H9 (cell line): ENCODE results near the gene CXCL5. TPM values are rescaled to one million over a fixed set of nuclear protein-coding genes. Genes with fewer than 3 reads are reported as not detected.

Source experiments
- DNase-seq: peaks from one replicate; pipeline ENCODE4 v3.0.0-alpha.2; 2017
- H2AFZ ChIP-seq: one replicate; pipeline ENCODE4 v1.6.1; 2013; ENCODE audit warnings: mild to moderate bottlenecking, low read length, control low read depth, moderate library complexity
- H2AK5ac ChIP-seq: 2 replicates; pipeline ENCODE4 v1.6.1; 2013; ENCODE audit warnings: low read length, control low read depth, mixed read lengths; ENCODE audit not compliant: insufficient read length
- H2BK120ac ChIP-seq: one replicate; pipeline ENCODE4 v1.6.1; 2013; ENCODE audit warnings: low read depth, mild to moderate bottlenecking, low read length, control low read depth, inconsistent platforms; ENCODE audit not compliant: poor library complexity, severe bottlenecking
- H2BK12ac ChIP-seq: 2 replicates; pipeline ENCODE4 v1.6.1; 2013; ENCODE audit warnings: low read length, control low read depth, mixed read lengths, low read depth; ENCODE audit not compliant: insufficient read length
- H2BK15ac ChIP-seq: 2 replicates; pipeline ENCODE4 v1.6.1; 2013; ENCODE audit warnings: low read depth, low read length, control low read depth
- H2BK20ac ChIP-seq: one replicate; pipeline ENCODE4 v1.6.1; 2013; ENCODE audit warnings: low read depth, mild to moderate bottlenecking, low read length, control low read depth, inconsistent platforms; ENCODE audit not compliant: poor library complexity, severe bottlenecking
- H2BK5ac ChIP-seq: 2 replicates; pipeline ENCODE4 v1.6.1; 2013; ENCODE audit warnings: low read length, control low read depth, mixed read lengths; ENCODE audit not compliant: insufficient read length
- H3K14ac ChIP-seq: 2 replicates; pipeline ENCODE4 v1.6.1; 2013; ENCODE audit warnings: low read length, control low read depth; ENCODE audit not compliant: insufficient read depth
- H3K18ac ChIP-seq: 2 replicates; pipeline ENCODE4 v1.6.1; 2013; ENCODE audit warnings: low read depth, mild to moderate bottlenecking, mixed read lengths, low read length, control low read depth; ENCODE audit not compliant: insufficient read length
- H3K23ac ChIP-seq: 2 replicates; pipeline ENCODE4 v1.6.1; 2013; ENCODE audit warnings: low read length, control low read depth, mixed read lengths, low read depth; ENCODE audit not compliant: insufficient read length
- H3K23me2 ChIP-seq: 2 replicates; pipeline ENCODE4 v1.6.1; 2013; ENCODE audit warnings: low read depth, mild to moderate bottlenecking, mixed read lengths, low read length, control low read depth; ENCODE audit not compliant: insufficient read length, poor library complexity, severe bottlenecking
- H3K27ac ChIP-seq: 2 replicates; pipeline ENCODE4 v1.5.1; 2013; ENCODE audit warnings: low read length, control low read depth, mixed read lengths, low read depth; ENCODE audit not compliant: insufficient read length
- H3K27me3 ChIP-seq: 2 replicates; pipeline ENCODE4 v1.6.1; 2013; ENCODE audit warnings: low read length, control low read depth, inconsistent platforms; ENCODE audit not compliant: insufficient read depth
- H3K4ac ChIP-seq: 2 replicates; pipeline ENCODE4 v1.6.1; 2013; ENCODE audit warnings: low read depth, mild to moderate bottlenecking, control low read depth, inconsistent platforms, low read length, moderate library complexity
- H3K4me1 ChIP-seq: 2 replicates; pipeline ENCODE4 v1.6.1; 2013; ENCODE audit warnings: low read length, control low read depth, inconsistent platforms; ENCODE audit not compliant: insufficient read depth
- H3K4me2 ChIP-seq: 2 replicates; pipeline ENCODE4 v1.6.1; 2013; ENCODE audit warnings: low read length, control low read depth, mixed read lengths; ENCODE audit not compliant: insufficient read length, insufficient read depth
- H3K56ac ChIP-seq: 2 replicates; pipeline ENCODE4 v1.6.1; 2013; ENCODE audit warnings: low read depth, mild to moderate bottlenecking, mixed read lengths, low read length, control low read depth; ENCODE audit not compliant: insufficient read length
- H3K79me1 ChIP-seq: 2 replicates; pipeline ENCODE4 v1.6.1; 2013; ENCODE audit warnings: low read depth, mild to moderate bottlenecking, moderate library complexity, low read length, control low read depth, inconsistent platforms; ENCODE audit not compliant: insufficient read depth, poor library complexity, severe bottlenecking
- H3K79me2 ChIP-seq: 2 replicates; pipeline ENCODE4 v1.6.1; 2013; ENCODE audit warnings: low read length, control low read depth, inconsistent platforms; ENCODE audit not compliant: insufficient read depth
- H3K9ac ChIP-seq: 2 replicates; pipeline ENCODE4 v1.6.1; 2013; ENCODE audit warnings: low read length, control low read depth, mixed read lengths; ENCODE audit not compliant: insufficient read length; ENCODE audit errors: extremely low read depth
- H3K9me3 ChIP-seq: one replicate; pipeline ENCODE4 v1.6.1; 2013; ENCODE audit warnings: low read depth, low read length, inconsistent platforms; ENCODE audit not compliant: control insufficient read depth
- H3T11ph ChIP-seq: one replicate; pipeline ENCODE4 v1.6.1; 2013; ENCODE audit warnings: mild to moderate bottlenecking, low read length, control low read depth, inconsistent platforms
- H4K20me1 ChIP-seq: one replicate; pipeline ENCODE4 v1.6.1; 2013; ENCODE audit not compliant: control insufficient read depth, insufficient read length, insufficient read depth
- H4K5ac ChIP-seq: 2 replicates; pipeline ENCODE4 v1.6.1; 2013; ENCODE audit warnings: low read depth, mild to moderate bottlenecking, mixed read lengths, low read length, control low read depth; ENCODE audit not compliant: insufficient read length
- H4K8ac ChIP-seq: replicated peaks from 2 replicates; pipeline ENCODE4 v1.6.1; 2013; ENCODE audit warnings: low read length, control low read depth, mixed read lengths, low read depth; ENCODE audit not compliant: insufficient read length
- H4K91ac ChIP-seq: 2 replicates; pipeline ENCODE4 v1.6.1; 2013; ENCODE audit warnings: low read depth, mild to moderate bottlenecking, moderate library complexity, mixed read lengths, low read length, control low read depth; ENCODE audit not compliant: insufficient read length
- H3K27ac Mint-ChIP-seq, 3 experiments: 2 replicates in 2 of 3; 3 replicates in 1 of 3; pipeline ENCODE4 v1.8.0; 2020 to 2021; ENCODE audit warnings: mixed read lengths in 3 of 3, mild to moderate bottlenecking in 1 of 3, moderate library complexity in 1 of 3
- H3K27me3 Mint-ChIP-seq: 2 replicates; pipeline ENCODE4 v1.8.0; 2021; ENCODE audit warnings: low read depth, mild to moderate bottlenecking, moderate library complexity, mixed read lengths
- H3K36me3 Mint-ChIP-seq, 3 experiments: 2 replicates in 2 of 3; 3 replicates in 1 of 3; pipeline ENCODE4 v1.8.0; 2020 to 2021; ENCODE audit warnings: low read depth in 3 of 3, mixed read lengths in 3 of 3; ENCODE audit not compliant: insufficient read depth in 1 of 3
- H3K4me1 Mint-ChIP-seq, 2 experiments: 2 replicates each; pipeline ENCODE4 v1.8.0; 2020; ENCODE audit warnings: mixed read lengths in 2 of 2
- H3K4me3 Mint-ChIP-seq, 2 experiments: 2 replicates in 1 of 2; 3 replicates in 1 of 2; pipeline ENCODE4 v1.8.0; 2020 to 2021; ENCODE audit warnings: mild to moderate bottlenecking in 2 of 2, mixed read lengths in 2 of 2, moderate library complexity in 1 of 2
- H3K9me3 Mint-ChIP-seq, 2 experiments: 2 replicates in 1 of 2; 3 replicates in 1 of 2; pipeline ENCODE4 v1.8.0; 2020; ENCODE audit warnings: mild to moderate bottlenecking in 2 of 2, mixed read lengths in 2 of 2, moderate library complexity in 1 of 2
- CTCF ChIP-seq: fragments of 200-600 bp; sonication (generic); conservative IDR thresholded peaks from 3 replicates; pipeline ENCODE4 v1.8.0; 2021; ENCODE audit warnings: antibody characterized with exemption, mild to moderate bottlenecking
- WGBS: extraction: QIAGEN DNeasy Blood & Tissue Kit; methylation state at CpG from one replicate; pipeline ENCODE4 v1.1.7; 2013; ENCODE audit warnings: missing lambda C conversion rate, low lambda C conversion rate, mixed read lengths; ENCODE audit not compliant: insufficient read length; ENCODE audit errors: extremely low coverage; 5-methylcytosine and 5-hydroxymethylcytosine counted together
- total RNA-seq: library from RNA; stranded (reverse); gene quantifications from 2 replicates; pipeline ENCODE4 v1.2.1, GENCODE V29; 2021

The CXCL5 gene
- total RNA-seq, 1 experiment from 2014 or later: 9.2 TPM

GRCh38 chr4:73948990-73949706 lies 49.3 kb downstream of the CXCL5 start:
- no peak overlapping the region for H3K4me2 ChIP-seq
- H4K20me1 ChIP-seq: no peaks in the 10 kb centered on the region
- no peak overlapping the region for H3K14ac ChIP-seq
- H3K23me2 ChIP-seq: peaks cover 5% of the 10 kb centered on the region
- no peak overlapping the region for H2BK5ac ChIP-seq
- Mint-ChIP-seq H3K4me3 (no peak overlapping the region), H3K9me3 (peaks cover 6 to 10% of the 10 kb centered on the region in 2 experiments), H3K27me3 (peaks cover 74% of the 10 kb centered on the region), H3K36me3 (peaks cover 0 to 13% (median under 1%) of the 10 kb centered on the region in 3 experiments; a peak in 4 of 7 replicates), H3K27ac (no peak overlapping the region; a peak in 1 of 7 replicates), H3K4me1 (peaks cover 39 to 46% of the 10 kb centered on the region in 2 experiments)
- H2AK5ac ChIP-seq: no peak overlapping the region
- no peak overlapping the region for H3K27ac ChIP-seq
- no peak overlapping the region for H4K5ac ChIP-seq
- no peaks in the 10 kb centered on the region for H3K9me3 ChIP-seq
- no peak for DNase-seq
- H2BK20ac ChIP-seq: no peak overlapping the region
- no peak overlapping the region for H4K91ac ChIP-seq
- no peak overlapping the region for H2BK12ac ChIP-seq
- no peak overlapping the region for H3K4ac ChIP-seq
- no CpG with 5 or more reads among the region's 7 CpGs for whole genome bisulfite sequencing
- H4K8ac ChIP-seq: no peak overlapping the region
- TF ChIP-seq CTCF: no peak
- no peak overlapping the region for H3K9ac ChIP-seq
- no peak overlapping the region for H2BK120ac ChIP-seq
- no peaks in the 10 kb centered on the region for H3K79me2 ChIP-seq
- no peak overlapping the region for H2AFZ ChIP-seq
- H3K4me1 ChIP-seq: peaks cover 2% of the 10 kb centered on the region; the same call in 1 of the 2 replicates
- H3K27me3 ChIP-seq: peaks cover 23% of the 10 kb centered on the region
- H3K56ac ChIP-seq: no peak overlapping the region
- H3K18ac ChIP-seq: no peak overlapping the region
- no peak overlapping the region for H2BK15ac ChIP-seq
- H3T11ph ChIP-seq: no peak overlapping the region
- no peak overlapping the region for H3K23ac ChIP-seq
- no peaks in the 10 kb centered on the region for H3K79me1 ChIP-seq
